ENCODE measurements around the gene RASGEF1B. TPM values are rescaled to one million over a fixed set of nuclear protein-coding genes. Genes with fewer than 3 reads are reported as not detected.

The RASGEF1B gene
- total RNA-seq, 1 experiment from 2014 or later = 7.5 TPM

DNA sequence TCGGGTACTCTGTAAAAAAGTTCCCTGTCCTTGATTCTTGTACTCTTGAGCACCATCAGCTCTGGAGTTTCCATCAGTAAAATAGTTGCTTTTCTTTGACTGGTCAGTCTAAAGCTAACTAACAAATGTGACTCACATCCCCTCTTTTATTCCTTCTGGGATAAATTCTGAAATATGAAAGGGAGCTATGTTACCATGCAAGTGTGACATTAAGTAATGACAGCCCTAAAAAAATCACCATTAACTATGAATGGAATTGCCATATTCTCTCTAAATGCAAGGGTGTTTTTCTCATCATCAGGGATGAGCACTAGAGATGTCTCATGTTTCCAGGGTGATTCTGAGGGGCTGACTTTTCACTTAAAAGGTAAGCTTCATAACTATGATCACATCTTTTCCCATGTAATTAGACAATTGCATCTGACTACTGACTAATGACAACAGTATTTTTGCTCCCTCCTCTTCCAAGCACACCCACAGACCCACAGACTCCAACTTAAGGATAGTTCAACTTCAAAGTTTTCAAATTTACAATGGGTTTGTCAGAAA is 26.9 kb upstream of the RASGEF1B start:
- H3K4me1 Mint-ChIP-seq = peaks cover 11 to 21% of the 10 kb centered on the region in 2 experiments
- no peaks in the 10 kb centered on the region for H3K36me3 Mint-ChIP-seq (ENCODE audit: insufficient read depth in 1 of 3, low read depth in 3 of 3)
- no peak for DNase-seq
- WGBS (ENCODE audit: extremely low coverage, insufficient read length, low lambda C conversion rate) = no CpG with 5 or more reads among the region's 1 CpG
- Histone ChIP-seq H3K18ac (ENCODE audit: insufficient read length, low read depth, low read length) (no peak overlapping the region), H3K79me2 (ENCODE audit: insufficient read depth, low read length) (no peaks in the 10 kb centered on the region), H3K27ac (ENCODE audit: insufficient read length, low read depth, low read length) (no peak overlapping the region), H4K8ac (replicated peaks; ENCODE audit: insufficient read length, low read depth, low read length) (no peak overlapping the region), H4K91ac (ENCODE audit: insufficient read length, low read depth, low read length) (no peak overlapping the region), H3K9me3 (ENCODE audit: control insufficient read depth, low read depth, low read length) (no peaks in the 10 kb centered on the region), H3K56ac (ENCODE audit: insufficient read length, low read depth, low read length) (no peak overlapping the region), H2AK5ac (ENCODE audit: insufficient read length, low read length) (no peak overlapping the region), H3K4me2 (ENCODE audit: insufficient read depth, insufficient read length, low read length) (no peak overlapping the region), H3K27me3 (ENCODE audit: insufficient read depth, low read length) (no peaks in the 10 kb centered on the region), H4K20me1 (ENCODE audit: control insufficient read depth, insufficient read depth, insufficient read length) (no peaks in the 10 kb centered on the region), H3K79me1 (ENCODE audit: insufficient read depth, low read depth, low read length, poor library complexity, severe bottlenecking) (no peaks in the 10 kb centered on the region), H2AFZ (ENCODE audit: low read length) (no peak overlapping the region), H3K23me2 (ENCODE audit: insufficient read length, low read depth, low read length, poor library complexity, severe bottlenecking) (no peaks in the 10 kb centered on the region), H3K23ac (ENCODE audit: insufficient read length, low read depth, low read length) (no peak overlapping the region), H3T11ph (ENCODE audit: low read length) (no peak overlapping the region), H4K5ac (ENCODE audit: insufficient read length, low read depth, low read length) (no peak overlapping the region), H2BK120ac (ENCODE audit: low read depth, low read length, poor library complexity, severe bottlenecking) (no peak overlapping the region), H2BK5ac (ENCODE audit: insufficient read length, low read length) (no peak overlapping the region), H2BK12ac (ENCODE audit: insufficient read length, low read depth, low read length) (no peak overlapping the region), H3K4ac (ENCODE audit: low read depth, low read length) (no peak overlapping the region), H2BK20ac (ENCODE audit: low read depth, low read length, poor library complexity, severe bottlenecking) (no peak overlapping the region), H2BK15ac (ENCODE audit: low read depth, low read length) (no peak overlapping the region), H3K14ac (ENCODE audit: insufficient read depth, low read length) (no peak overlapping the region), H3K9ac (ENCODE audit: extremely low read depth, insufficient read length, low read length) (no peak overlapping the region), H3K4me1 (ENCODE audit: insufficient read depth, low read length) (0 out of 2 replicates have a peak, but pooled peaks cover 3% of the 10 kb centered on the region)
- H3K9me3 Mint-ChIP-seq = no peaks in the 10 kb centered on the region
- TF ChIP-seq, protein P1, sequence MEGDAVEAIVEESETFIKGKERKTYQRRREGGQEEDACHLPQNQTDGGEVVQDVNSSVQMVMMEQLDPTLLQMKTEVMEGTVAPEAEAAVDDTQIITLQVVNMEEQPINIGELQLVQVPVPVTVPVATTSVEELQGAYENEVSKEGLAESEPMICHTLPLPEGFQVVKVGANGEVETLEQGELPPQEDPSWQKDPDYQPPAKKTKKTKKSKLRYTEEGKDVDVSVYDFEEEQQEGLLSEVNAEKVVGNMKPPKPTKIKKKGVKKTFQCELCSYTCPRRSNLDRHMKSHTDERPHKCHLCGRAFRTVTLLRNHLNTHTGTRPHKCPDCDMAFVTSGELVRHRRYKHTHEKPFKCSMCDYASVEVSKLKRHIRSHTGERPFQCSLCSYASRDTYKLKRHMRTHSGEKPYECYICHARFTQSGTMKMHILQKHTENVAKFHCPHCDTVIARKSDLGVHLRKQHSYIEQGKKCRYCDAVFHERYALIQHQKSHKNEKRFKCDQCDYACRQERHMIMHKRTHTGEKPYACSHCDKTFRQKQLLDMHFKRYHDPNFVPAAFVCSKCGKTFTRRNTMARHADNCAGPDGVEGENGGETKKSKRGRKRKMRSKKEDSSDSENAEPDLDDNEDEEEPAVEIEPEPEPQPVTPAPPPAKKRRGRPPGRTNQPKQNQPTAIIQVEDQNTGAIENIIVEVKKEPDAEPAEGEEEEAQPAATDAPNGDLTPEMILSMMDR (conservative IDR thresholded peaks at IDR 0.05) = no peak
- no peaks in the 10 kb centered on the region for H3K27me3 Mint-ChIP-seq (ENCODE audit: low read depth)
- H3K4me3 Mint-ChIP-seq = no peak overlapping the region
- no peak overlapping the region for H3K27ac Mint-ChIP-seq

Measured in H9 (cell line).